Naive thymus-derived CD4-positive, alpha-beta T cell (primary cell): ENCODE data around the gene PRICKLE4. TPM values are rescaled to one million over a fixed set of nuclear protein-coding genes. Genes with fewer than 3 reads are reported as not detected.
A peak's percentile ranks its signal among the peaks of the same experiment; 100 is the strongest.

Experiments
- ATAC-seq: fragments of 150-1000 bp; cut with Tn5 transposase; 2 replicates; pipeline ENCODE4 v1.10.0; 2021; ENCODE audit warnings: mild to moderate bottlenecking, moderate library complexity
- CTCF ChIA-PET: fragments of 350-600 bp; sonication (Branson Sonifier 250); formaldehyde crosslinking; loops from one replicate; lab custom pipeline; 2021; ENCODE audit warnings: antibody characterized with exemption; lab: Charles Lee
- POLR2A ChIA-PET: fragments of 350-600 bp; sonication (Branson Sonifier 250); formaldehyde crosslinking; loops from one replicate; lab custom pipeline; 2021; ENCODE audit warnings: antibody characterized with exemption, inconsistent platforms; lab: Charles Lee
- DNase-seq, 9 donors: peaks; one replicate each; pipeline versions ENCODE4 v3.0.0 to v3.0.0-alpha.2; 2020 to 2022; ENCODE audit warnings: mixed read lengths in 1 of 9
- H3K27ac ChIP-seq: one replicate; pipeline ENCODE4 v1.7.0; 2013; ENCODE audit warnings: mild to moderate bottlenecking, low read depth, low read length, moderate library complexity
- H3K27me3 ChIP-seq, 2 donors: one replicate each; pipeline ENCODE4 v1.7.0; 2013; ENCODE audit warnings: low read length in 2 of 2, mild to moderate bottlenecking in 2 of 2, moderate library complexity in 2 of 2; ENCODE audit not compliant: control insufficient read depth in 2 of 2, insufficient read depth in 2 of 2
- H3K36me3 ChIP-seq, 3 experiments: 1 replicate in 2 of 3; 2 replicates in 1 of 3; pipeline ENCODE4 v1.7.0; 2013; ENCODE audit warnings: low read length in 3 of 3, mild to moderate bottlenecking in 3 of 3, moderate library complexity in 1 of 3; ENCODE audit not compliant: insufficient read depth in 3 of 3, control insufficient read depth in 2 of 3
- H3K4me1 ChIP-seq, 2 donors: one replicate each; pipeline ENCODE4 v1.7.0; 2013; ENCODE audit warnings: low read length in 2 of 2, mild to moderate bottlenecking in 2 of 2, moderate library complexity in 1 of 2; ENCODE audit not compliant: control insufficient read depth in 2 of 2, insufficient read depth in 2 of 2
- H3K4me3 ChIP-seq: 2 replicates; pipeline ENCODE4 v1.7.0; 2013; ENCODE audit warnings: mild to moderate bottlenecking, low read length
- H3K9me3 ChIP-seq, 3 experiments: 1 replicate in 2 of 3; 2 replicates in 1 of 3; pipeline ENCODE4 v1.7.0; 2013; ENCODE audit warnings: low read length in 3 of 3; ENCODE audit not compliant: control insufficient read depth in 2 of 3
- H3K27ac Mint-ChIP-seq, 9 donors: one replicate each; pipeline ENCODE4 v1.8.0; 2020 to 2022; ENCODE audit warnings: mixed read lengths in 9 of 9, mild to moderate bottlenecking in 8 of 9, moderate library complexity in 5 of 9, inconsistent platforms in 2 of 9
- H3K27me3 Mint-ChIP-seq, 5 donors: one replicate each; pipeline ENCODE4 v1.8.0; 2021 to 2022; ENCODE audit warnings: mixed read lengths in 5 of 5, mild to moderate bottlenecking in 1 of 5
- H3K36me3 Mint-ChIP-seq, 5 donors: one replicate each; pipeline ENCODE4 v1.8.0; 2020 to 2022; ENCODE audit warnings: mixed read lengths in 5 of 5, mild to moderate bottlenecking in 3 of 5, inconsistent platforms in 1 of 5
- H3K4me1 Mint-ChIP-seq, 7 donors: one replicate each; pipeline ENCODE4 v1.8.0; 2020 to 2022; ENCODE audit warnings: mixed read lengths in 7 of 7, mild to moderate bottlenecking in 3 of 7, inconsistent platforms in 1 of 7
- H3K4me3 Mint-ChIP-seq, 10 donors: one replicate each; pipeline ENCODE4 v1.8.0; 2020 to 2022; ENCODE audit warnings: mild to moderate bottlenecking in 10 of 10, mixed read lengths in 10 of 10, moderate library complexity in 6 of 10, inconsistent platforms in 2 of 10
- H3K9me3 Mint-ChIP-seq, 11 donors: one replicate each; pipeline ENCODE4 v1.8.0; 2020 to 2022; ENCODE audit warnings: mixed read lengths in 11 of 11, mild to moderate bottlenecking in 4 of 11, inconsistent platforms in 1 of 11, moderate library complexity in 1 of 11
- intact Hi-C, 2 donors: fragments of 100-400 bp; cut with micrococcal nuclease; formaldehyde crosslinking; loops; one replicate each; pipeline ENCODE4 v1.15.1; 2023
- polyA plus RNA-seq, 2 donors: library from polyadenylated mRNA; unstranded; fragments of 300-500 nt; fragmentation: Illumina TruSeq; gene quantifications; one replicate each; pipeline ENCODE4 v1.2.3, GENCODE V29; 2021
- total RNA-seq, 6 experiments: library from RNA in 5 of 6; stranded (reverse) in 5 of 6; gene quantifications; 1 replicate in 5 of 6; 2 replicates in 1 of 6; pipeline ENCODE4 v1.2.3 and lab custom pipeline; 2021 to 2026

The PRICKLE4 gene
- total and polyA plus RNA-seq, 7 experiments from 2014 or later, result 0.61 TPM; not detected in 6

GRCh38 chr6:41781366-41781730 is 766 bp downstream of the PRICKLE4 start:
- peaks cover 13 to 15% of the 10 kb centered on the region in 2 donors for H3K4me1 ChIP-seq
- H3K9me3 ChIP-seq, result no peaks in the 10 kb centered on the region
- H3K36me3 Mint-ChIP-seq, result peaks cover 0 to 2% (median 0%) of the 10 kb centered on the region in 5 donors
- peaks cover 0 to 2% (median 0%) of the 10 kb centered on the region in 11 donors for H3K9me3 Mint-ChIP-seq
- POLR2A ChIA-PET, result interaction anchor here (0.6 to 1.0 kb wide), 3 partner anchors 264 to 782 kb away, joined by 3 to 4 read pairs (median 3); partner anchors contain the start of gene UBR2
- ATAC-seq, result no peak
- CTCF ChIA-PET, result interaction anchor here (0.7 to 1.8 kb wide), 5 partner anchors 9 to 386 kb away, joined by 3 to 5 read pairs (median 4); partner anchors contain the start of gene BYSL
- peaks cover 0 to 24% (median 0%) of the 10 kb centered on the region in 5 donors for H3K27me3 Mint-ChIP-seq
- no peak overlapping the region for H3K4me3 ChIP-seq
- peaks cover 0 to 10% (median 0%) of the 10 kb centered on the region in 3 experiments for H3K36me3 ChIP-seq
- H3K27me3 ChIP-seq, result no peaks in the 10 kb centered on the region
- intact Hi-C loops, result loop anchor here (2.0 to 10.0 kb wide), 3 partner anchors 323 to 1113 kb away; a partner anchor contains a TSS
- peaks cover 10 to 28% (median 24%) of the 10 kb centered on the region in 7 donors for H3K4me1 Mint-ChIP-seq
- peak overlapping the region; percentile 44 to 94 (median 73) for H3K4me3 Mint-ChIP-seq
- no peak overlapping the region for H3K27ac ChIP-seq
- peak overlapping the region in 4 of 9 donors; percentile 2 to 39 (median 3) for H3K27ac Mint-ChIP-seq
- DNase-seq, result no peak

DNA sequence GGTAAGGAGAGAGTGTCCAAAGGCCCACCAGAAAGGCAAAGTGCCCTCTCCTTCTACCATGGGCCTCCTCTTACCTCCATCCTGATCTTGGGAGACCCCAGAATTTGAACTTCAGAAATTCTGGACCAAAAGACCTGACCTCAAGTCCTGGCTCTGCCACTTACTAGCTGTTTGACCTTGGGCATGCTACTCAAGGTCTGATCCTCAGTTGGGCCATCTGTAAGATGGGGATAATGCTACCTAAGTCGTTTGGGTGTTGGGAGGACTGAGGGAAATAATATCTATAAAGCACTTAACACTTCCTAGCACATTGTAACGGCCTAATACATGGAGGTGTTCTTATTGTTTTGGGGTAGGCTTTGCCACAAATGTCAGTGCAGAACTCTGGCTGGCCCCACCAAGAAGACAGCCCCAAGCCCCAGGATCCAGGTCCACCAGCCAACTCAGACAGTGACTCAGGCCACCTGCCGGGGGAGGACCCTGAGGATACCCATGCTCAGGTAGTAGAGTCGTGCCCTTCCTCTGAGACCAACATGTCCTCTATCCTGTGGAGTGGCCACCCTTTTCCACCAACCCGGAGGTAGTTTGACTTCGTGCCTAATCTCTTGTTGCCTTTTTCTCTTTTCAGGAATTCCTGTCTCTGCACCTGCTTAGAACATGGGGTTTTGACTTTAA is 2.7 kb downstream of the PRICKLE4 start:
- Histone ChIP-seq H3K4me1 (peaks cover 13 to 15% of the 10 kb centered on the region in 2 donors), H3K27ac (no peak overlapping the region), H3K27me3 (no peaks in the 10 kb centered on the region), H3K4me3 (no peak overlapping the region), H3K9me3 (no peaks in the 10 kb centered on the region), H3K36me3 (peaks cover 0 to 8% (median 0%) of the 10 kb centered on the region in 3 experiments)
- ChIA-PET CTCF (interaction anchor here (5.3 kb wide), 1 partner anchor 262 kb away, joined by 49 read pairs; no protein-coding TSS in a partner anchor), POLR2A (no interaction called here)
- H3K4me1 Mint-ChIP-seq, result peaks cover 10 to 32% (median 23%) of the 10 kb centered on the region in 7 donors
- DNase-seq (no peak), ATAC-seq (no peak)
- peaks cover 0 to 2% (median 0%) of the 10 kb centered on the region in 5 donors for H3K36me3 Mint-ChIP-seq
- peak overlapping the region in 1 of 10 donors; percentile 38 for H3K4me3 Mint-ChIP-seq
- peaks cover 0 to 24% (median 0%) of the 10 kb centered on the region in 5 donors for H3K27me3 Mint-ChIP-seq
- H3K27ac Mint-ChIP-seq, result no peak overlapping the region
- intact Hi-C loops, result loop anchor here (5.0 to 10.0 kb wide), 2 partner anchors 449 to 1112 kb away; a partner anchor contains a TSS
- H3K9me3 Mint-ChIP-seq, result peaks cover 0 to 2% (median 0%) of the 10 kb centered on the region in 11 donors

DNA sequence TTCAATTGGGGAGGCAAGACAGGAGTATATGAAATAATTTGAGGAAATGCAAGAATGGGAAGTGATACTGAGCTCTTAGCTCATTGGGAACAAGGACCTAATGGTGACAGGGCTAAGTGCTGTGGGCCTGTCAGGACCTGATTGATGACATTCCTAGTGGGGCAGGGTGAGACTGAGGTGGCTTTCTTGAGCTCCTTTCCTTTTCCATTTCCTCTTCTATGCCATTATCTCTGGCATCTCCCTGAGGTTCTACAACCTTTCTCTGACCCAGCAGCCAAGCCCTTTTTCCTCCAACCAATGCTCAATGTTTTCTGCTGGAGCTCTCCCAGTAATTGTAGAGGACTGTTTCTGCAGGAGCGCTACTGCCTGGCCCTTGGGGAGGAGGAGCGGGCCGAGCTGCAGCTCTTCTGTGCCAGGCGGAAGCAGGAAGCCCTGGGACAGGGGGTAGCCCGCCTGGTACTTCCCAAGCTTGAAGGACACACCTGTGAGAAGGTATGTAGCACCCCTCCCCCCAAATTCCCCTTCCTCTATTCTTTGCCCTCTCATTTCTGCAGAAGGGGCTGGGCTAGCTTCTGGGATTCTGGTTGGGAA is 4.1 kb downstream of the PRICKLE4 start:
- ChIA-PET CTCF (interaction anchor here (0.8 to 5.3 kb wide), 5 partner anchors 10 to 430 kb away, joined by 3 to 49 read pairs (median 3); no protein-coding TSS in a partner anchor), POLR2A (interaction anchor here (0.5 to 5.1 kb wide), 3 partner anchors 50 to 1610 kb away, joined by 3 to 79 read pairs (median 3); partner anchors contain the start of gene TAF8)
- Mint-ChIP-seq H3K4me3 (peak overlapping the region; percentile 1 to 99 (median 59)), H3K27ac (peak overlapping the region in 2 of 9 donors; percentile 19 to 25), H3K27me3 (peaks cover 0 to 24% (median 0%) of the 10 kb centered on the region in 5 donors), H3K36me3 (peaks cover 0 to 8% (median 3%) of the 10 kb centered on the region in 5 donors), H3K9me3 (no peaks in the 10 kb centered on the region), H3K4me1 (peaks cover 9 to 32% (median 23%) of the 10 kb centered on the region in 7 donors)
- Histone ChIP-seq H3K9me3 (no peaks in the 10 kb centered on the region), H3K4me1 (peaks cover 6 to 12% of the 10 kb centered on the region in 2 donors), H3K27ac (no peak overlapping the region), H3K27me3 (no peaks in the 10 kb centered on the region), H3K4me3 (no peak overlapping the region), H3K36me3 (peaks cover 0 to 16% (median 4%) of the 10 kb centered on the region in 3 experiments)
- no peak for DNase-seq
- intact Hi-C loops, result loop anchor here (5.0 to 10.0 kb wide), 4 partner anchors 153 to 1388 kb away; partner anchors contain the start of gene SRF (in 1 of the 2)
- ATAC-seq, result no peak

- peaks cover 0 to 22% (median 4%) of the 10 kb centered on the region in 3 experiments for H3K36me3 ChIP-seq
- intact Hi-C loops, result loop anchor here (5.0 to 10.0 kb wide), 3 partner anchors 152 to 1387 kb away; partner anchors contain the start of gene SRF (in 1 of the 2)
- peaks cover 6 to 12% of the 10 kb centered on the region in 2 donors for H3K4me1 ChIP-seq
- H3K27ac ChIP-seq, result no peak overlapping the region
- CTCF ChIA-PET, result interaction anchor here (0.8 to 5.3 kb wide), 5 partner anchors 51 to 429 kb away, joined by 3 to 49 read pairs (median 7); partner anchors contain the start of genes BYSL and MED20
- peaks cover 13 to 36% (median 27%) of the 10 kb centered on the region in 7 donors for H3K4me1 Mint-ChIP-seq
- no peak overlapping the region for H3K4me3 ChIP-seq
- POLR2A ChIA-PET, result interaction anchor here (5.1 kb wide), 1 partner anchor 263 kb away, joined by 79 read pairs; the partner anchor contains the start of gene TAF8
- ATAC-seq (no peak), DNase-seq (no peak)
- no peaks in the 10 kb centered on the region for H3K27me3 ChIP-seq
- peaks cover 4 to 11% (median 9%) of the 10 kb centered on the region in 5 donors for H3K36me3 Mint-ChIP-seq
- no peaks in the 10 kb centered on the region for H3K9me3 ChIP-seq
- no peaks in the 10 kb centered on the region for H3K9me3 Mint-ChIP-seq
- peak overlapping the region in 1 of 9 donors; percentile 19 for H3K27ac Mint-ChIP-seq
- H3K4me3 Mint-ChIP-seq, result peak overlapping the region in 8 of 10 donors; percentile 35 to 99 (median 94)
- peaks cover 0 to 24% (median 0%) of the 10 kb centered on the region in 5 donors for H3K27me3 Mint-ChIP-seq
These were observed 4.7 kb downstream of the PRICKLE4 start for GRCh38 chr6:41785254-41785653.

DNA sequence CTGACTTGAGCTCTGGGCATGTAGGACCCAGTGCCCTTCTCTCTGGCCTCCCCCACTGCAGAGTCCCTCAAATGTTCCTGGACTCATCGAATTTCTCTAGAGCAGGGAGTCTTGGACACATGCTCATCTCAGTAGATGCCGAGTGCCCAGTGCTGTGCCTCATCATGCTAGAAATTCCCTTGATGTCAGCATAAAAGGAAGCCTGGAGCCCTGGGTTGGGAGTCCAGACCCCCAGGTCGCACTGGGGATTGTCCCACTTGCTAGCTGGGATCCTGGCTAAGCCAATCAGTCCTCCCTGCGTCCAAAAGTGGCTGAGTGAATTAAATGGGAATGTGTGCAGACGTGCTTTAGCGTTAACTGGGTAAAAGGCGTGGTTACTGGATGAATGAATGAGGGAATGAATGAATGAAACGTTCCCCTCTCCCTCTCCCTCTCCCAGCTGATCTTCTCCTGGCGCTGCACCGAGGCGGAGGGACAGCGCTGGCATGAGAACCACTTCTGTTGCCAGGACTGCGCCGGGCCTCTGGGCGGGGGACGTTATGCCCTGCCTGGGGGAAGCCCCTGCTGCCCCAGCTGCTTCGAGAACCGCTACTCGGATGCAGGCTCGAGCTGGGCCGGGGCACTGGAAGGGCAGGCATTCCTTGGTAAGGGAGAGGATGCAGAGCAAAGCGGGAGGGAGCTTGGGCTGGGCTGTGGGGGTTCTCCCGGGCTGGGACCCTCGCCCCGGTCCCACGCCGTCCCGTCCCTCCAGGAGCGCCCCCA is 5.3 kb downstream of the PRICKLE4 start:
- Histone ChIP-seq H3K27ac (peak overlapping the region; percentile 33), H3K4me1 (peaks cover 6 to 10% of the 10 kb centered on the region in 2 donors), H3K36me3 (peaks cover 0 to 28% (median 4%) of the 10 kb centered on the region in 3 experiments), H3K4me3 (peak overlapping the region; percentile 97), H3K9me3 (no peaks in the 10 kb centered on the region), H3K27me3 (no peaks in the 10 kb centered on the region)
- CTCF ChIA-PET, result interaction anchor here (0.6 to 5.3 kb wide), 11 partner anchors 8 to 429 kb away, joined by 3 to 49 read pairs (median 4); partner anchors contain the start of genes BYSL, MED20 and TFEB
- intact Hi-C loops, result loop anchor here (1.0 to 10.0 kb wide), 11 partner anchors 103 to 1843 kb away; partner anchors contain the start of genes GTPBP2 (in 1 of the 2), KLC4 (in 1 of the 2), MRPL2 (in 1 of the 2) and MRPS10 (in 1 of the 2)
- H3K36me3 Mint-ChIP-seq, result peaks cover 4 to 11% (median 9%) of the 10 kb centered on the region in 5 donors
- peaks cover 0 to 24% (median 0%) of the 10 kb centered on the region in 5 donors for H3K27me3 Mint-ChIP-seq
- POLR2A ChIA-PET, result interaction anchor here (1.3 to 5.1 kb wide), 4 partner anchors 52 to 1094 kb away, joined by 3 to 79 read pairs (median 12); partner anchors contain the start of genes RPL7L1 and TAF8
- ATAC-seq, result no peak
- peak overlapping the region; percentile 75 to 99 (median 96) for H3K4me3 Mint-ChIP-seq
- H3K9me3 Mint-ChIP-seq, result no peaks in the 10 kb centered on the region
- peak in 1 of 9 donors; percentile 22 for DNase-seq
- peak overlapping the region in 4 of 9 donors; percentile 42 to 87 (median 62) for H3K27ac Mint-ChIP-seq
- H3K4me1 Mint-ChIP-seq, result peaks cover 12 to 35% (median 24%) of the 10 kb centered on the region in 7 donors
